HG03378 (cell line): Measurements from ENCODE around the gene APOA1.
"Not testable (repeated sequence)": the region's sequence is repeated elsewhere in the genome, so short reads cannot be mapped to it uniquely, and the experiment has no call there.

Experiments used
- ATAC-seq: cut with Tn5 transposase; IDR thresholded peaks from one replicate; pipeline ENCODE4 v1.9.1; 2021; ENCODE audit warnings: mild to moderate bottlenecking, moderate library complexity; ENCODE audit not compliant: unreplicated experiment

APOA1 gene

DNA sequence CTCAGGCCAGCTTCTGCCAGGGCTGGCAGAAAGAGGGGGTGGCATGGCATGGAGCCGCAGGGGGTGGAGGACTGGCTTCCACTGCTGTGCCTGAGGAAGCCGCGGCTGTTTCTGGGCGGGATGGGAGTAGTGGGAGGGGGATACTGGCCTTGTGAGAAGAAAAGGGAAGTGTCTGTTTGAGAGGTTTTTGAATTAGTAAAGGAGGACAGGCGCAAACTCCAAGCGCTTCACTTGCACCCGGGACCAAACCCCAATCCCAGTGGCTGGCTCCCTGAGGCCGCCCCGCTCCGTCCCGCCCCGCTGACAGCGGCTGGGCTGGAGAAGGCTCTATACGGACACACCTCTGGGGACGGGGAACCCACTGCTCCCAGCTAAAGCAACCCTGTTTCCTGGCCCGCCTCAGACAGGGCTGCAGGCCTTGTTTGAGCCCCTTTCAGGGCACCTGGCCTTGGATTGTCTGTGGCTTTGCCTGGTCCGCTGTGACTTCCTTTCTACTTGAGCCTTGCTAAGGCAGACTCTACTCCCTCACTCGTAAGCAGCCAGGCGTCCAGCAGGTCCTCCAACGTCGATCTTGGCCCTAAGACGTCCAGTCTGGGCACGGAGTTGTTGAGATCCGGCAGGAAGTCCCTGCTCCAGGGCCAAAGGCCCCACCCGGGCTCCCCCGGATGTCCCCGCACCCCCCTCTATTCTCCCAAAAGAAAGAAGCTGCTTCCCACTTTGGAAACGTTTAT is 2.2 kb downstream of the APOA1 start:
- no peak for ATAC-seq

DNA sequence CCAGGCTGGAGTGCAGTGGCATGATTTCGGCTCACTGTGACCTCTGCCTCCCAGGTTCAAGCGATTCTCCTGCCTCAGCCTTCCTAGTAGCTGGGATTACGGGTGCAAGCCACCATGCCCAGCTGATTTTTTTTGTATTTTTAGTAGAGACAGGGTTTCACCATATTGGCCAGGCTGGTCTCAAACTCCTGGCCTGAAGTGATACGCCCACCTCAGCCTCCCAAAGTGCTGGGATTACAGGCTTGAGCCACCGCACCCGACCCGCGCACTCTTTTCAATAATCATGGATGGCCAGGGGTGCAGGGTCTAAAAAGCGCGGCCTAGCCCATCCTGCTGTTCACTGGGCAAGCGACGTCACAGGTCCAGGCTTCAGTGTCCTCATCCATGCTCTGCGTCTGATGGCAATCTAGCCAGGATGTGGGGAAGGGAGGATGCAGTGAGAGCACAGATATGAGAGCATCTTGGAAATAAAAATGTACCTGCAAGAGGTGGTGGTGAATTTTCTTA is 2.8 kb downstream of the APOA1 start:
- ATAC-seq, result not testable (repeated sequence)

DNA sequence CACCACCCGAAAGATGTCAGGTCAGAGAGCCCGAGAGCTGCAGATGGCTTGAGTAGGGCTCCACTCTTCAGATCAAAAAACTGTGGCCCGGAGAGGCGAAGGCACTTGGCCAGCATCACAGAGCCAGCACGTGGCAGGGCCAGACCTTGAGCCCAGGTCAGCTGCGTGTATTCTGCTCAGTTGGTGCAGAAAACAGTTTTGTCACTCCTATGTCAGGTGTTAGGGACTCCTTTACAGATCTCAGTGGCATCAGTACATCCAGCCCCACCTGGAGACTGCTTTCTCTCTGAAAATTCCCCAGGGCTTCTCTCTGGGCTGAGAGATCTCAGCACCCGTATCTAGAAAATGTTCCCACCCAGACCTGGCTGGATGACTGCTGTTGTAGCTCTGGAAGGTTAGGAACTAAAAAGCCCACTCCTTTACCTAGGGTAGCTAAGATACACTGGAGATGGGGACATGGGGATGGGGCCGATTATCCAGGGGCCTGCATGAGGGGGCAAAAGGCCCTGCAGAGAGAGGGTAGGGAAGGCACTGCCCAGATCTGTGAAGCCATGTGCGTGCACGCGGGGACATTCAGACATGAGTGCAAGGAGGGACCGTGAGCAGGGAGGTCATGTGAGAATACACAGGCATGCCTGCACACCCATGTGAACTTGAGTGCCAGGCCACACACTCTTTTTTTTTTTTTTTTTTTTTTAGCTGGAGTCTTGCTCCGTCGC is 3.4 kb downstream of the APOA1 start:
- ATAC-seq, result no peak

DNA sequence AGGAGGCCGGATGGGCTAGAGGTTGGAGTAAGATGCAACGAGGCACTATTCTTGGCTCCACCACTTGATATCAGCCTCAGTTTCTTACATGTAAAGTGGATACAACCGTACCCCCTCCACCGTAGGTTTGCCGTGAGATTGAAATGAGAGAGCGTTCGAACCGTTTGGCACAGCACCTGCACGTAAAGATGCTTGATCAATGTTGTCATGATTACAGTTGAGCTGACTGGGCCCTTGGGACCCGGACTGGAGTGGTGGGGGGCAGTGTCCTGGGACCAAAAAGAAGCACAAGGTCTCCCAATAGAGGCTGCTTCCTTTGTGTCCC is 4.0 kb downstream of the APOA1 start:
- ATAC-seq, result no peak

DNA sequence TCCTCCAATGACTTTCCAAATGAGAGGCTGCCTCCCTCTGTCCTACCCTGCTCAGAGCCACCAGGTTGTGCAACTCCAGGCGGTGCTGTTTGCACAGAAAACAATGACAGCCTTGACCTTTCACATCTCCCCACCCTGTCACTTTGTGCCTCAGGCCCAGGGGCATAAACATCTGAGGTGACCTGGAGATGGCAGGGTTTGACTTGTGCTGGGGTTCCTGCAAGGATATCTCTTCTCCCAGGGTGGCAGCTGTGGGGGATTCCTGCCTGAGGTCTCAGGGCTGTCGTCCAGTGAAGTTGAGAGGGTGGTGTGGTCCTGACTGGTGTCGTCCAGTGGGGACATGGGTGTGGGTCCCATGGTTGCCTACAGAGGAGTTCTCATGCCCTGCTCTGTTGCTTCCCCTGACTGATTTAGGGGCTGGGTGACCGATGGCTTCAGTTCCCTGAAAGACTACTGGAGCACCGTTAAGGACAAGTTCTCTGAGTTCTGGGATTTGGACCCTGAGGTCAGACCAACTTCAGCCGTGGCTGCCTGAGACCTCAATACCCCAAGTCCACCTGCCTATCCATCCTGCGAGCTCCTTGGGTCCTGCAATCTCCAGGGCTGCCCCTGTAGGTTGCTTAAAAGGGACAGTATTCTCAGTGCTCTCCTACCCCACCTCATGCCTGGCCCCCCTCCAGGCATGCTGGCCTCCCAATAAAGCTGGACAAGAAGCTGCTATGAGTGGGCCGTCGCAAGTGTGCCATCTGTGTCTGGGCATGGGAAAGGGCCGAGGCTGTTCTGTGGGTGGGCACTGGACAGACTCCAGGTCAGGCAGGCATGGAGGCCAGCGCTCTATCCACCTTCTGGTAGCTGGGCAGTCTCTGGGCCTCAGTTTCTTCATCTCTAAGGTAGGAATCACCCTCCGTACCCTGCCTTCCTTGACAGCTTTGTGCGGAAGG is 4.8 kb downstream of the APOA1 start:
- ATAC-seq, result no peak

DNA sequence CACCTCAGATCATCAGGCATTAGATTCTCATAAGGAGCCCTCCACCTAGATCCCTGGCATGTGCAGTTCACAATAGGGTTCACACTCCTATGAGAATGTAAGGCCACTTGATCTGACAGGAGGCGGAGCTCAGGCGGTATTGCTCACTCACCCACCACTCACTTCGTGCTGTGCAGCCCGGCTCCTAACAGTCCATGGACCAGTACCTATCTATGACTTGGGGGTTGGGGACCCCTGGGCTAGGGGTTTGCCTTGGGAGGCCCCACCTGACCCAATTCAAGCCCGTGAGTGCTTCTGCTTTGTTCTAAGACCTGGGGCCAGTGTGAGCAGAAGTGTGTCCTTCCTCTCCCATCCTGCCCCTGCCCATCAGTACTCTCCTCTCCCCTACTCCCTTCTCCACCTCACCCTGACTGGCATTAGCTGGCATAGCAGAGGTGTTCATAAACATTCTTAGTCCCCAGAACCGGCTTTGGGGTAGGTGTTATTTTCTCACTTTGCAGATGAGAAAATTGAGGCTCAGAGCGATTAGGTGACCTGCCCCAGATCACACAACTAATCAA is 5.6 kb downstream of the APOA1 start:
- no peak for ATAC-seq

DNA sequence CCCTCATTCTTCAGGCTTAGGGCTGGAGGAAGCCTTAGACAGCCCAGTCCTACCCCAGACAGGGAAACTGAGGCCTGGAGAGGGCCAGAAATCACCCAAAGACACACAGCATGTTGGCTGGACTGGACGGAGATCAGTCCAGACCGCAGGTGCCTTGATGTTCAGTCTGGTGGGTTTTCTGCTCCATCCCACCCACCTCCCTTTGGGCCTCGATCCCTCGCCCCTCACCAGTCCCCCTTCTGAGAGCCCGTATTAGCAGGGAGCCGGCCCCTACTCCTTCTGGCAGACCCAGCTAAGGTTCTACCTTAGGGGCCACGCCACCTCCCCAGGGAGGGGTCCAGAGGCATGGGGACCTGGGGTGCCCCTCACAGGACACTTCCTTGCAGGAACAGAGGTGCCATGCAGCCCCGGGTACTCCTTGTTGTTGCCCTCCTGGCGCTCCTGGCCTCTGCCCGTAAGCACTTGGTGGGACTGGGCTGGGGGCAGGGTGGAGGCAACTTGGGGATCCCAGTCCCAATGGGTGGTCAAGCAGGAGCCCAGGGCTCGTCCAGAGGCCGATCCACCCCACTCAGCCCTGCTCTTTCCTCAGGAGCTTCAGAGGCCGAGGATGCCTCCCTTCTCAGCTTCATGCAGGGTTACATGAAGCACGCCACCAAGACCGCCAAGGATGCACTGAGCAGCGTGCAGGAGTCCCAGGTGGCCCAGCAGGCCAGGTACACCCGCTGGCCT is 7.1 kb downstream of the APOA1 start:
- no peak for ATAC-seq

DNA sequence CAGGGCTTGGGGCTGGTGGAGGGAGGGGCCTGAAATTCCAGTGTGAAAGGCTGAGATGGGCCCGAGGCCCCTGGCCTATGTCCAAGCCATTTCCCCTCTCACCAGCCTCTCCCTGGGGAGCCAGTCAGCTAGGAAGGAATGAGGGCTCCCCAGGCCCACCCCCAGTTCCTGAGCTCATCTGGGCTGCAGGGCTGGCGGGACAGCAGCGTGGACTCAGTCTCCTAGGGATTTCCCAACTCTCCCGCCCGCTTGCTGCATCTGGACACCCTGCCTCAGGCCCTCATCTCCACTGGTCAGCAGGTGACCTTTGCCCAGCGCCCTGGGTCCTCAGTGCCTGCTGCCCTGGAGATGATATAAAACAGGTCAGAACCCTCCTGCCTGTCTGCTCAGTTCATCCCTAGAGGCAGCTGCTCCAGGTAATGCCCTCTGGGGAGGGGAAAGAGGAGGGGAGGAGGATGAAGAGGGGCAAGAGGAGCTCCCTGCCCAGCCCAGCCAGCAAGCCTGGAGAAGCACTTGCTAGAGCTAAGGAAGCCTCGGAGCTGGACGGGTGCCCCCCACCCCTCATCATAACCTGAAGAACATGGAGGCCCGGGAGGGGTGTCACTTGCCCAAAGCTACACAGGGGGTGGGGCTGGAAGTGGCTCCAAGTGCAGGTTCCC is 7.8 kb downstream of the APOA1 start, which contains the start of gene APOC3:
TSS of gene APOC3 (plus strand) at position 383 of the 659 bp plus-strand sequence. CDS start 676 bp downstream, outside the sequence.
- ATAC-seq, result no peak

DNA sequence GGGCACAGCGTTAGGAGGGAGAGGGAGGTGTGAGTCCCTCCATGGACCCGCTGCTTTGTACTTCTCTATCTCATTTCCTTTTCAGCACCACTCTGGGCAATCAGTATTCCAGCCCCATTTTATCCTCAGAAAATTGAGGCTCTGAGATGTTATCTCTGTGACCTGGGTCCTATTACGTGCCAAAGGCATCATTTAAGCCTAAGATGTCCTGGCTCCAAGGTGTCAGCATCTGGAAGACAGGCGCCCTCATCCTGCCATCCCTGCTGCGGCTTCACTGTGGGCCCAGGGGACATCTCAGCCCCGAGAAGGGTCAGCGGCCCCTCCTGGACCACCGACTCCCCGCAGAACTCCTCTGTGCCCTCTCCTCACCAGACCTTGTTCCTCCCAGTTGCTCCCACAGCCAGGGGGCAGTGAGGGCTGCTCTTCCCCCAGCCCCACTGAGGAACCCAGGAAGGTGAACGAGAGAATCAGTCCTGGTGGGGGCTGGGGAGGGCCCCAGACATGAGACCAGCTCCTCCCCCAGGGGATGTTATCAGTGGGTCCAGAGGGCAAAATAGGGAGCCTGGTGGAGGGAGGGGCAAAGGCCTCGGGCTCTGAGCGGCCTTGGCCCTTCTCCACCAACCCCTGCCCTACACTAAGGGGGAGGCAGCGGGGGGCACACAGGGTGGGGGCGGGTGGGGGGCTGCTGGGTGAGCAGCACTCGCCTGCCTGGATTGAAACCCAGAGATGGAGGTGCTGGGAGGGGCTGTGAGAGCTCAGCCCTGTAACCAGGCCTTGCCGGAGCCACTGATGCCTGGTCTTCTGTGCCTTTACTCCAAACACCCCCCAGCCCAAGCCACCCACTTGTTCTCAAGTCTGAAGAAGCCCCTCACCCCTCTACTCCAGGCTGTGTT is 8.5 kb downstream of the APOA1 start:
- ATAC-seq, result no peak

DNA sequence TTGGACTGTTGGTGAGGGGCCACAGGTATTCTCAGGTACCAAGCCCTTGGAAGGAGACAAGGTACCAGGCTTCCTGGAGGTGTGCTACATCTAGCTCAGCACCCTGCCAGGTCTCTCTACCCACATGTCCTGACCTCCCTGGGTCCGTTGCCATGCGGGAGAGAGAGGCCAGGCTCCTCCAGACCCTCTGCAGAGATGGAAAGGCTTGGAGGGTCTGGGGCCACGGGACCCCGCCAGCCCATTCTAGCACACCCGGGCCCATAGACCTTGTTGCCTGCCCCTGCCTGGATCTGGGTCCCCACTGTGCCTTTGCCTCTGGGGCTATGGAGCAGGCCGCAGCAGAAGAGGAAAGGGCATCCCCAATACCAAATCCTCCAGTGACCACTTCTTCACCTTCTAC is 10.0 kb downstream of the APOA1 start:
- ATAC-seq, result no peak

- ATAC-seq, result no peak
Measured at GRCh38 chr11:116826751-116827431, 10.5 kb downstream of the APOA1 start.

GRCh38 chr11:116825854-116826750 is 11.3 kb downstream of the APOA1 start:
- ATAC-seq, result no peak

DNA sequence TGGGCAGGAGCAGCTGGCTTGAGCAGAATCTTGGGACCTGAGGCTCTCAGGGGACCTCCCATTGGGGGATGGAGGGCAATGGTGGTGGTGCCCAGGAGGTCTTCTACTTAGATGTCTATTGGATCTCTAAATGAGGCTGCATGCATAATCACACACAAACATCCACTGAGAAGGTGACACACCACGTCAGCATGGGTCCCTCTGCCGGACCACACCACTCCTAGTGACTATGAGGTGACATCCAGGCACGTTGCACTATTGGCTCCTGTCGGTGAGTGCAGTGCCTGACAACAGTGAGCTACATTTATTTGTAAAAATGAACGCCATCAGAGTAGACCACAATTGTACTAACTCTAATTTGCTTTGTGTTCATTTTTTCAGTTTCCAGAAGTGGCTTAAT is 12.0 kb downstream of the APOA1 start:
- no peak for ATAC-seq

- ATAC-seq, result no peak
Measured at GRCh38 chr11:116823031-116823843, 14.2 kb downstream of the APOA1 start, which contains the start of gene APOA4. Gene APOA4, minus strand, starts transcription at chr11:116823304. Its CDS starts 113 bp downstream, at chr11:116823191.

DNA sequence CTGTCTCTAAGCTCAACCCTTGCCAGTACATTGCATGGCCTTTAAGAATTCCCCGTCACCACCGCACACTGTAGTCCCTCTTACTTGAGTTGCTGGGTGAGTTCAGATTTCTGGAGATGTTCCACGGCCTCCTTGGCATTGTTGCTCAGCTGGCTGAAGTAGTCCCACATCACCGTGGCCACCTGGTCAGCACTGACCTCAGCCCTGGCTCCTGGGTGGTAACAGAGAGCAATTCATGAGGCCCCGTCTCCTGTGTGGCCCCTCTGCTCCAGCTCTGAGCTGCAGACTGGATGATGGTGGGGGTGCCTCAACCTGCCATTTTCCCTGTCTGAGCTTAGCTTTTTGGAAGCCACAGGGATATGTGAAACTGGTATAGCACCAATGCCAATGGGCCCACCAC is 14.8 kb downstream of the APOA1 start:
- ATAC-seq, result no peak
